Breast epithelium (tissue), 4 donors: ENCODE results near the gene LGALS12. TPM values are rescaled to one million over a fixed set of nuclear protein-coding genes. Genes with fewer than 3 reads are reported as not detected.

Experiments
- DNase-seq, 2 donors: peaks; one replicate each; pipeline ENCODE4 v3.0.0-alpha.2; 2019; ENCODE audit warnings: low spot score in 2 of 2
- H3K27ac ChIP-seq, 2 donors: fragments of 200-600 bp; sonication (generic) in 1 of 2; one replicate each; pipeline ENCODE4 v1.5.1; 2016 to 2019; ENCODE audit warnings: mild to moderate bottlenecking in 1 of 2
- H3K27me3 ChIP-seq, 2 donors: fragments of 200-600 bp; sonication (generic) in 1 of 2; one replicate each; pipeline versions ENCODE4 v1.5.1 to v1.6.0; 2017 to 2019; ENCODE audit warnings: control low read depth in 1 of 2, mild to moderate bottlenecking in 1 of 2
- H3K36me3 ChIP-seq: fragments of 200-600 bp; one replicate; pipeline ENCODE4 v1.5.1; 2019
- H3K4me1 ChIP-seq, 2 donors: fragments of 200-600 bp; sonication (generic); one replicate each; pipeline ENCODE4 v1.5.1; 2016 to 2019; ENCODE audit warnings: control low read depth in 1 of 2
- H3K4me3 ChIP-seq, 3 donors: fragments of 200-600 bp; sonication (generic); 1 replicate in 2 of 3; 2 replicates in 1 of 3; pipeline ENCODE4 v1.5.1; 2016 to 2019; ENCODE audit warnings: mild to moderate bottlenecking in 3 of 3, moderate library complexity in 2 of 3
- H3K9me3 ChIP-seq, 2 donors: fragments of 200-600 bp; sonication (generic) in 1 of 2; one replicate each; pipeline ENCODE4 v1.5.1; 2016 to 2019; ENCODE audit warnings: control low read depth in 1 of 2
- CTCF ChIP-seq, 3 donors: fragments of 450-650 bp; IDR thresholded peaks; one replicate each; pipeline ENCODE4 v1.5.1; 2016 to 2017; ENCODE audit warnings: antibody characterized with exemption in 3 of 3, mild to moderate bottlenecking in 3 of 3, moderate library complexity in 3 of 3
- POLR2A ChIP-seq: fragments of 450-650 bp; IDR thresholded peaks from one replicate; pipeline ENCODE4 v1.6.1; 2016; ENCODE audit warnings: antibody characterized with exemption, mild to moderate bottlenecking, moderate library complexity
- POLR2AphosphoS5 ChIP-seq, 3 donors: sonication (generic); formaldehyde crosslinking; IDR thresholded peaks; one replicate each; pipeline ENCODE4 v1.6.1; 2017; ENCODE audit warnings: antibody characterized with exemption in 3 of 3
- intact Hi-C: fragments of 100-400 bp; cut with DNase I; formaldehyde crosslinking; loops from one replicate; pipeline ENCODE4 v1.15.1; 2023; ENCODE audit warnings: low total_unique reads
- total RNA-seq, 3 donors: library from RNA; depleted of rRNA; stranded (reverse); fragments of >200 nt; gene quantifications; one replicate each; pipeline ENCODE4 v1.1.0, GENCODE V29; 2016

The LGALS12 gene
- total RNA-seq, 3 donors from 2014 or later: 6.6 to 82.6 (median 11.9) TPM

DNA sequence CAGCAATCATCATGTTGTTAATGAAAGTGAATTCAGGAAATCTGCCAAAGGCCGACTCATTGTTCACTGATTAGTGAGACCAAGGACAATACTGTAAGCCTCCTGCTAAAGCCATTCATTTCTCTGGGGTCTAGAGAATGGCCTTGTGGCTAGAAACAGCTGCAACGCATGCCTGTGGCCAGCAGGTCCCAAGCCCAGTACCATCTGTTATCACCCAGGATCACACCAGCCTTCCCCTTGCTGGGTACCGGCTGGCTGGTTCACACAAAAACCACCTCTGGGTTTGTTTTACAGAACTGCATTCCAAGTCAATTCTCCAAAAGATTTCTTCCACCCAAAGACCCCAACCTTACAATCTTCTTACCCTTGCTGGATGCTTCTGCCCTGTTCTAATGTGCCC, 16.0 kb upstream of the LGALS12 start:
- H3K27ac ChIP-seq: peak overlapping the region; percentile 90 to 91
- H3K36me3 ChIP-seq: no peaks in the 10 kb centered on the region
- H3K4me3 ChIP-seq: peak overlapping the region in 1 of 3 donors; percentile 74
- no peak for DNase-seq
- peaks cover 7 to 11% of the 10 kb centered on the region in 2 donors for H3K9me3 ChIP-seq
- peaks cover 0 to 7% of the 10 kb centered on the region in 2 donors for H3K4me1 ChIP-seq
- H3K27me3 ChIP-seq: no peaks in the 10 kb centered on the region
- intact Hi-C loops: loop anchor here (5.0 kb wide), 1 partner anchor 142 kb away; no protein-coding TSS in a partner anchor
- no peak for TF ChIP-seq CTCF (IDR thresholded peaks at IDR 0.05)
- no peak for TF ChIP-seq POLR2AphosphoS5 (IDR thresholded peaks at IDR 0.05)
- no peak for TF ChIP-seq POLR2A

DNA sequence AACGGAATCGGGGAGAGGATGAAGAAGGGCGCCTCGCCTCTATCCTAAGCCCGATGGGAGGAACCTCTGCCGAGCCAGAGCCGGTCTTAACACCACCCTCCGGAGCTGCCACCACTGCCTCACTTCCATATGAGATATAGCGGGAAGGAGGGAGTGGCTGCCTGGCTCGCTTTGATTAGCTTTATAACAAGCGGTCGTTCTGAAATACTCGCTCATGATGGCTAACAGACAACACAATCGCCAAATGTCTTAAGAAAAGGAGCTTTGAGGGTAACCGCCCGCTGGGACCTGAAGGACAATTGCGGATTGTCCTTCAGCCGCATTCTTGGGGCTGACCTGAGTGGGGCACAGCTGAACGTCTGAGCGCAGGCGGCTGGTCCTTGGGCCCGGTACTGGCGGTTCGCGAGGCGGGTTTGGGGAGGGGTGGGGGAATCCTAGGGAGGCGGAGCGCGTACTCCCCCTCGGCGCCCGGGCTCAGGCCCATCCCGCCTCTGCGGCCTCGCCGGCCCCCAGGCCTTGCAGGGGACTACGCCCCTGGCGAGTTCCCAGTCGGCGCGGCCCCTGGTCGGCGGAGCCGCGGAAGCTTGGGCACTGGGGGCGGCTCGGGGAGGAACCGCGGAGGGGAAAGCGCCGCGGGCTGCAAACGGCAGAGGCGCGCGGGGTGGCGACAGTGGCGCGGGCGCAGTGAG, 15.2 kb upstream of the LGALS12 start, which contains the start of gene PLAAT5:
PLAAT5 (minus strand) TSS at position 617 of the 689 bp plus-strand sequence; CDS start at position 484, 133 bp downstream.
- Histone ChIP-seq H3K4me3 (peak within 1 kb of the TSS; percentile 47 to 74 (median 63)), H3K27me3 (no peaks in the 10 kb centered on the region), H3K36me3 (no peaks in the 10 kb centered on the region), H3K4me1 (peaks cover 0 to 7% of the 10 kb centered on the region in 2 donors), H3K9me3 (peaks cover 3 to 5% of the 10 kb centered on the region in 2 donors), H3K27ac (peak within 1 kb of the TSS; percentile 90 to 91)
- TF ChIP-seq POLR2AphosphoS5 (IDR thresholded peaks at IDR 0.05): no peak
- no peak for TF ChIP-seq POLR2A
- peak; percentile 27 to 63 for DNase-seq
- intact Hi-C loops: loop anchor here (5.0 kb wide), 1 partner anchor 142 kb away; no protein-coding TSS in a partner anchor

GRCh38 chr11:63491240-63491587, 14.7 kb upstream of the LGALS12 start:
- Histone ChIP-seq H3K4me3 (peak overlapping the region; percentile 47 to 74 (median 63)), H3K9me3 (no peaks in the 10 kb centered on the region), H3K4me1 (peaks cover 0 to 7% of the 10 kb centered on the region in 2 donors), H3K27ac (peak overlapping the region; percentile 90 to 91), H3K27me3 (no peaks in the 10 kb centered on the region), H3K36me3 (no peaks in the 10 kb centered on the region)
- TF ChIP-seq CTCF (IDR thresholded peaks at IDR 0.05) (no peak), POLR2AphosphoS5 (IDR thresholded peaks at IDR 0.05) (no peak)
- no peak for DNase-seq
- intact Hi-C loops: loop anchor here (5.0 kb wide), 1 partner anchor 141 kb away; no protein-coding TSS in a partner anchor

DNA sequence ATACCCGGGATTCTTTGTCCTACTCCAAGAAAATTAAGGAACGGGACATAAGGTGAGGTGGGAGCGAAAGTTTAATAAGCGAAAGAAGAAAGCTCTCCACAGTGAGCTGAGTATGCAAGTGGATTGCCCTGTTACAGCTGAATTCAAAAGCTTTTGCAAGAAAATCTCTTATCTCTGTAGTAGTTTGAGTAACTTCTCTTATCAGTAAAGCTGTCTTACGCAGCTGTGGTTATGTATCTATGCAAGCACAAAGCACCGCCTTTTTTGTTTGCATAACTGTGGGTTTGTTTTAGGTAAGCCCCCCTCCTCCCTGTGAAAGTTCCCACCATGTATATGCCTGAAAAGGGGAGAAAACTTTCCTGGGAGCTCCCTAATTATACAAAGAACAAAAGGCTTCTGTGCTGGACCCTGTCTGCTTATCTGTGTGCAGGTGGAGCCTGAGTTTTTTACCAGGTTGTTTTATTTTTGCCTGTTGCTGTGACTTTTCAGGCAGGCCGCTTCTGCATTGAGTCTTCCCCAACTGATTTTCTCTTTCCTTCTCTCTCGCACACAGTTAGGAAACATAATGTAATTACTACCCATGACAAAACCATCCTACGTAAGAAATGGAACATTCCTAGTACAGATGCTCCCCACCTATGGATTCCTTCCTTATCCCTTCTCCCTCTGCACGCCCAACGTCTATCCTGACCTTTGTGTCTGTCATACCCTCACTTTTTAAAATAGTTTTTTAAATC, 14.1 kb upstream of the LGALS12 start:
- Histone ChIP-seq H3K9me3 (no peaks in the 10 kb centered on the region), H3K27me3 (no peaks in the 10 kb centered on the region), H3K27ac (peak overlapping the region in 1 of 2 donors; percentile 90), H3K4me3 (peak overlapping the region; percentile 47 to 74 (median 63)), H3K36me3 (no peaks in the 10 kb centered on the region), H3K4me1 (peaks cover 0 to 7% of the 10 kb centered on the region in 2 donors)
- no peak for TF ChIP-seq CTCF (IDR thresholded peaks at IDR 0.05)
- no peak for TF ChIP-seq POLR2A
- no peak for TF ChIP-seq POLR2AphosphoS5 (IDR thresholded peaks at IDR 0.05)
- intact Hi-C loops: loop anchor here (5.0 kb wide), 1 partner anchor 140 kb away; no protein-coding TSS in a partner anchor
- no peak for DNase-seq

- DNase-seq: no peak
- H3K9me3 ChIP-seq: no peaks in the 10 kb centered on the region
- no peaks in the 10 kb centered on the region for H3K27me3 ChIP-seq
- peaks cover 0 to 7% of the 10 kb centered on the region in 2 donors for H3K4me1 ChIP-seq
- H3K4me3 ChIP-seq: no peak overlapping the region
- H3K36me3 ChIP-seq: no peaks in the 10 kb centered on the region
- H3K27ac ChIP-seq: no peak overlapping the region
- TF ChIP-seq POLR2AphosphoS5 (IDR thresholded peaks at IDR 0.05) (no peak), CTCF (IDR thresholded peaks at IDR 0.05) (no peak), POLR2A (no peak)
- intact Hi-C loops: loop anchor here (5.0 kb wide), 1 partner anchor 140 kb away; no protein-coding TSS in a partner anchor
Observed at GRCh38 chr11:63492441-63492840, 13.4 kb upstream of the LGALS12 start.
